GM13977 (cell line): ENCODE data around the gene PRR13.
A peak's percentile ranks its signal among the peaks of the same experiment; 100 is the strongest.
"Not testable (repeated sequence)": the region's sequence is repeated elsewhere in the genome, so short reads cannot be mapped to it uniquely, and the experiment has no call there.

Experiments used
- DNase-seq: peaks from one replicate; pipeline ENCODE4 v3.0.0; 2012; ENCODE audit warnings: low spot score
- CTCF ChIP-seq: IDR thresholded peaks from 2 replicates; pipeline ENCODE4 v1.5.1; 2012; ENCODE audit warnings: mild to moderate bottlenecking, control low read depth; ENCODE audit not compliant: insufficient read depth; ENCODE audit errors: extremely low read depth, missing control alignments
- in situ Hi-C: fragments of 300-500 bp; cut with MboI; formaldehyde crosslinking; loops from one replicate; pipeline ENCODE4 v1.12.0; 2022; ENCODE audit warnings: low sequenced_read_pairs, low pct_unique_long_range_greater_than_20kb, mixed read lengths, inconsistent platforms; ENCODE audit not compliant: unreplicated experiment

PRR13 gene

GRCh38 chr12:53441040-53441833 lies at the start of gene PRR13:
PRR13 (plus strand) TSS chr12:53441734; CDS start chr12:53442715, 981 bp downstream.
- DNase-seq, result peak; percentile 96
- no peak for TF ChIP-seq CTCF
- in situ Hi-C loops, result no loop called here

- in situ Hi-C loops, result no loop called here
- no peak for DNase-seq
- TF ChIP-seq CTCF, result no peak
Observed at GRCh38 chr12:53399896-53400295, 41.6 kb upstream of the PRR13 start.

GRCh38 chr12:53402351-53402750 lies 39.2 kb upstream of the PRR13 start:
- in situ Hi-C loops, DNase-seq: not testable (repeated sequence)

GRCh38 chr12:53402871-53403270 lies 38.7 kb upstream of the PRR13 start:
- TF ChIP-seq CTCF, result no peak
- in situ Hi-C loops, result no loop called here
- DNase-seq, result no peak

- in situ Hi-C loops, result no loop called here
- TF ChIP-seq CTCF, result no peak
- DNase-seq, result no peak
Observed at GRCh38 chr12:53410951-53411350, 30.6 kb upstream of the PRR13 start.

- DNase-seq, result no peak
- in situ Hi-C loops, result no loop called here
- no peak for TF ChIP-seq CTCF
Observed at GRCh38 chr12:53413485-53414204, 27.9 kb upstream of the PRR13 start.
